Mucosa of descending colon (tissue), 3 donors: ENCODE results near the gene ITCH. TPM values are rescaled to one million over a fixed set of nuclear protein-coding genes. Genes with fewer than 3 reads are reported as not detected.
"Not testable (repeated sequence)": the region's sequence is repeated elsewhere in the genome, so short reads cannot be mapped to it uniquely, and the experiment has no call there.

ENCODE experiments used
- ATAC-seq: fragments of 200-7000 bp; cut with Tn5 transposase; one replicate; pipeline ENCODE4 v1.9.1; 2020; ENCODE audit warnings: mild to moderate bottlenecking, moderate library complexity
- DNase-seq, 3 donors: peaks; one replicate each; pipeline ENCODE4 v3.0.0-alpha.2; 2020
- H3K36me3 ChIP-seq: fragments of 200-600 bp; one replicate; pipeline ENCODE4 v1.8.0; 2021; ENCODE audit warnings: low read depth, mild to moderate bottlenecking
- H3K4me1 ChIP-seq: fragments of 200-600 bp; one replicate; pipeline ENCODE4 v1.8.0; 2021; ENCODE audit warnings: low read depth, mild to moderate bottlenecking
- H3K4me3 ChIP-seq: fragments of 200-600 bp; one replicate; pipeline ENCODE4 v1.8.0; 2021; ENCODE audit warnings: mild to moderate bottlenecking
- H3K9me3 ChIP-seq: fragments of 200-600 bp; one replicate; pipeline ENCODE4 v1.8.0; 2021; ENCODE audit warnings: mild to moderate bottlenecking
- CTCF ChIP-seq: fragments of 200-600 bp; IDR thresholded peaks from one replicate; pipeline ENCODE4 v1.8.0; 2022; ENCODE audit warnings: antibody characterized with exemption, mild to moderate bottlenecking
- intact Hi-C, 2 donors: fragments of 100-400 bp; cut with DNase I in 1 of 2; cut with micrococcal nuclease in 1 of 2; formaldehyde crosslinking; loops; one replicate each; pipeline versions ENCODE4 v1.11.0 to v1.11.1; 2022; cut with DNase I, micrococcal nuclease
- total RNA-seq, 3 donors: library from RNA; stranded (reverse); fragmentation: NEBNext Ultra II Directional in 2 of 3; extraction: Animal tissue kit (Norgen Biotek cat#: 25700) in 2 of 3; gene quantifications; one replicate each; pipeline versions ENCODE4 v1.2.1 to v1.2.4, GENCODE V29; 2021 to 2023
- donor health status: DM: no; HTN: no; CAD: no; lungs with moderate emphysema.
- donor health status: DM: no; HTN: no; CAD: no.
- donor health status: DM: no; HTN: yes; CAD: no.

ITCH gene
- total RNA-seq, 3 donors from 2014 or later, result 60.0 to 81.0 (median 75.0) TPM

GRCh38 chr20:34350095-34350494 is 13.0 kb upstream of the ITCH start:
- DNase-seq (no peak), ATAC-seq (peak; percentile 75)
- H3K9me3 ChIP-seq, result no peaks in the 10 kb centered on the region
- intact Hi-C loops, result no loop called here
- H3K4me3 ChIP-seq, result no peak overlapping the region
- TF ChIP-seq CTCF, result no peak
- H3K36me3 ChIP-seq, result no peaks in the 10 kb centered on the region
- H3K4me1 ChIP-seq, result no peaks in the 10 kb centered on the region

- intact Hi-C loops, H3K9me3 ChIP-seq, H3K36me3 ChIP-seq, H3K4me1 ChIP-seq, H3K4me3 ChIP-seq, ATAC-seq, DNase-seq: not testable (repeated sequence)
Observed at GRCh38 chr20:34353467-34353866, 9.6 kb upstream of the ITCH start.

GRCh38 chr20:34355427-34355826 is 7.6 kb upstream of the ITCH start:
- DNase-seq (no peak), ATAC-seq (no peak)
- intact Hi-C loops, result no loop called here
- H3K4me1 ChIP-seq, result no peaks in the 10 kb centered on the region
- H3K9me3 ChIP-seq, result no peaks in the 10 kb centered on the region
- no peak overlapping the region for H3K4me3 ChIP-seq
- H3K36me3 ChIP-seq, result no peaks in the 10 kb centered on the region
- no peak for TF ChIP-seq CTCF

GRCh38 chr20:34359729-34360128 is 3.3 kb upstream of the ITCH start:
- ATAC-seq, DNase-seq, H3K9me3 ChIP-seq: not testable (repeated sequence)

GRCh38 chr20:34362502-34363061 is 491 bp upstream of the ITCH start:
- no peak for ATAC-seq
- TF ChIP-seq CTCF, result no peak
- no peaks in the 10 kb centered on the region for H3K36me3 ChIP-seq
- intact Hi-C loops, result no loop called here
- no peak for DNase-seq
- no peaks in the 10 kb centered on the region for H3K9me3 ChIP-seq
- peaks cover 31% of the 10 kb centered on the region for H3K4me1 ChIP-seq
- no peak overlapping the region for H3K4me3 ChIP-seq

More at GRCh38 chr20:34359729-34360128, 3.3 kb upstream of the ITCH start:
- peaks cover 11% of the 10 kb centered on the region for H3K4me1 ChIP-seq
- intact Hi-C loops, H3K36me3 ChIP-seq, H3K4me3 ChIP-seq: not testable (repeated sequence)

GRCh38 chr20:34363465-34364222 is 571 bp downstream of the ITCH start:
- no peaks in the 10 kb centered on the region for H3K9me3 ChIP-seq
- intact Hi-C loops, result no loop called here
- DNase-seq (peak in 2 of 3 donors; percentile 22 to 54), ATAC-seq (peak; percentile 77)
- TF ChIP-seq CTCF, result no peak
- H3K4me1 ChIP-seq, result peaks cover 41% of the 10 kb centered on the region
- no peaks in the 10 kb centered on the region for H3K36me3 ChIP-seq
- H3K4me3 ChIP-seq, result peak overlapping the region; percentile 86
